Vagina (tissue), 2 donors: ENCODE measurements around the gene HMGCR.

Experiments used
- CTCF ChIP-seq, 3 experiments: fragments of 450-650 bp in 2 of 3; fragments of 200-600 bp in 1 of 3; sonication (generic) in 1 of 3; IDR thresholded peaks; one replicate each; pipeline ENCODE4 v1.5.1; 2017 to 2019; ENCODE audit warnings: antibody characterized with exemption in 3 of 3, mild to moderate bottlenecking in 2 of 3, moderate library complexity in 2 of 3
- POLR2AphosphoS5 ChIP-seq, 2 donors: sonication (generic); formaldehyde crosslinking; IDR thresholded peaks; one replicate each; pipeline ENCODE4 v1.9.0; 2017; ENCODE audit warnings: antibody characterized with exemption in 2 of 2, mild to moderate bottlenecking in 2 of 2, low read depth in 1 of 2; ENCODE audit not compliant: insufficient read depth in 1 of 2

GRCh38 chr5:75335486-75335885 lies 1.5 kb upstream of the HMGCR start:
- no peak for TF ChIP-seq CTCF (IDR thresholded peaks at IDR 0.05)
- TF ChIP-seq POLR2AphosphoS5 (IDR thresholded peaks at IDR 0.05; ENCODE audit: insufficient read depth in 1 of 2, low read depth in 1 of 2), result no peak
